Stimulated activated CD4-positive, alpha-beta T cell treated with anti-CD3 and anti-CD28 coated beads, Interleukin-15, amount 100 ng/mL, for 24 hours (primary cell): ENCODE data around the gene MED22.
"Not testable (repeated sequence)": the region's sequence is repeated elsewhere in the genome, so short reads cannot be mapped to it uniquely, and the experiment has no call there.

ENCODE experiments used
- DNase-seq: peaks from one replicate; pipeline ENCODE4 v3.0.0-alpha.2; 2020

MED22 gene

GRCh38 chr9:133354766-133355165 is 6.8 kb upstream of the MED22 start:
- DNase-seq: no peak

- DNase-seq: no peak
Observed at GRCh38 chr9:133353548-133353947, 5.6 kb upstream of the MED22 start.

GRCh38 chr9:133352635-133353340 is 4.9 kb upstream of the MED22 start:
- no peak for DNase-seq

- peak; percentile 68 for DNase-seq
Observed at GRCh38 chr9:133351908-133352634, 4.1 kb upstream of the MED22 start.

GRCh38 chr9:133351526-133351907 is 3.6 kb upstream of the MED22 start:
- DNase-seq: no peak

GRCh38 chr9:133349965-133350616 is 2.2 kb upstream of the MED22 start:
- DNase-seq: peak; percentile 52

- no peak for DNase-seq
Observed at GRCh38 chr9:133348718-133349573, 1.0 kb upstream of the MED22 start.

- peak; percentile 57 for DNase-seq
Observed at GRCh38 chr9:133347515-133347984, 381 bp downstream of the MED22 start.

GRCh38 chr9:133346021-133346785 is 1.7 kb downstream of the MED22 start:
- no peak for DNase-seq

GRCh38 chr9:133345596-133345995 is 2.3 kb downstream of the MED22 start:
- DNase-seq: no peak

GRCh38 chr9:133344979-133345378 is 3.0 kb downstream of the MED22 start:
- no peak for DNase-seq

- no peak for DNase-seq
Observed at GRCh38 chr9:133344071-133344470, 3.9 kb downstream of the MED22 start.

GRCh38 chr9:133342570-133342969 is 5.4 kb downstream of the MED22 start:
- DNase-seq: no peak

- DNase-seq: no peak
Observed at GRCh38 chr9:133342069-133342406, 5.9 kb downstream of the MED22 start.

- DNase-seq: no peak
Observed at GRCh38 chr9:133341369-133342068, 6.4 kb downstream of the MED22 start.

GRCh38 chr9:133340916-133341315 is 7.0 kb downstream of the MED22 start:
- no peak for DNase-seq

- DNase-seq: no peak
Observed at GRCh38 chr9:133340256-133340655, 7.7 kb downstream of the MED22 start.

- no peak for DNase-seq
Observed at GRCh38 chr9:133339641-133340040, 8.3 kb downstream of the MED22 start.

- peak; percentile 97 for DNase-seq
Observed at GRCh38 chr9:133335924-133336811, 11.8 kb downstream of the MED22 start, which contains the start of gene SURF6. SURF6 (minus strand) TSS chr9:133336188; CDS start chr9:133336132, 56 bp downstream.

GRCh38 chr9:133334888-133335287 is 13.0 kb downstream of the MED22 start:
- DNase-seq: not testable (repeated sequence)
